GM19099 (cell line): Measurements from ENCODE around the gene SLC10A7.

Experiments used
- POLR2A ChIP-seq: IDR thresholded peaks from 3 replicates; pipeline ENCODE4 v1.6.1; 2011; ENCODE audit warnings: low read depth; ENCODE audit not compliant: insufficient read length; ENCODE audit errors: extremely low read depth

Gene SLC10A7

GRCh38 chr4:146252969-146253611 lies 268.6 kb downstream of the SLC10A7 start:
- no peak for TF ChIP-seq POLR2A

GRCh38 chr4:146247356-146247755 lies 274.4 kb downstream of the SLC10A7 start:
- no peak for TF ChIP-seq POLR2A

DNA sequence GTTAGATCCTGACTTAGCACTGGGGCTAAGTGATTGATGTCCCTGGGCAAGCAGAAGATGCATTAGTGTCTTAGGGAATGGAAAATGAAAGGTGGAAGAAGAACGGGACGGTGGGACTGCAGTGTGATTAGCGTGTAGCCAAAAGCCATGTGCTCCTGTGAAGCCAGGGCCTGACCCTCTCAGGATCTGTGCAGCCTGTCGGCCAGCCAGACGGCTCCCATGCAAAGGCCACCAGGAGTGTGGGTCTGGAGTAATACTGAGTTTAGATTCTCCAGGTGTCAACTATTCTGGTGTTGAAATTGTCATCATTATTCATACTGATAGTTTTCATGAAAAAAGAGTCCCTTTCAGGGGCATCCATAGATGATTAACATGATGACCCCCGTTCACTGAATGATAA lies 275.4 kb downstream of the SLC10A7 start:
- TF ChIP-seq POLR2A, result no peak

- no peak for TF ChIP-seq POLR2A
Measured at GRCh38 chr4:146245850-146246249, 275.9 kb downstream of the SLC10A7 start.

- no peak for TF ChIP-seq POLR2A
Measured at GRCh38 chr4:146245246-146245645, 276.5 kb downstream of the SLC10A7 start.

GRCh38 chr4:146244496-146244895 lies 277.2 kb downstream of the SLC10A7 start:
- TF ChIP-seq POLR2A, result no peak

DNA sequence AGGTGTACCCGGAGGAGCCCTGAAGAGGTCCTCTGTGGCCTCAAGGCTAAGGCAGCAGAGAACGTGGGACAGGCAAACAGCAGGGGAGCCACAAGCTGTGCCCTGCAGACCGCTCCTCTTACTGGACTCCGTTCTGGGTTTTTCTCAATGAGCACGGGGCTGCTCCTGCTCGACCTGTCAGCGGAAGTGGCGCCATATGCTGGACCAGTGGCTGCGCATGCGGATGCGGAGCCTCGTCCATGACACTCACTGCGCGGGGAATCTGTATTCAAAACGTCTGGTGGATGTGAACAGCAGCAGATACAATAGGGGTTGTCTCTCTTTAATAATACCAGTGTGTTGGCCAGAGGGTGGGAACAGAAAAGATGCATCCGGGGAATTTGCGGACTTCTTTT lies 277.9 kb downstream of the SLC10A7 start:
- TF ChIP-seq POLR2A, result no peak

GRCh38 chr4:146243141-146243882 lies 278.4 kb downstream of the SLC10A7 start:
- TF ChIP-seq POLR2A, result no peak

- TF ChIP-seq POLR2A, result no peak
Measured at GRCh38 chr4:146238107-146238506, 283.6 kb downstream of the SLC10A7 start.

DNA sequence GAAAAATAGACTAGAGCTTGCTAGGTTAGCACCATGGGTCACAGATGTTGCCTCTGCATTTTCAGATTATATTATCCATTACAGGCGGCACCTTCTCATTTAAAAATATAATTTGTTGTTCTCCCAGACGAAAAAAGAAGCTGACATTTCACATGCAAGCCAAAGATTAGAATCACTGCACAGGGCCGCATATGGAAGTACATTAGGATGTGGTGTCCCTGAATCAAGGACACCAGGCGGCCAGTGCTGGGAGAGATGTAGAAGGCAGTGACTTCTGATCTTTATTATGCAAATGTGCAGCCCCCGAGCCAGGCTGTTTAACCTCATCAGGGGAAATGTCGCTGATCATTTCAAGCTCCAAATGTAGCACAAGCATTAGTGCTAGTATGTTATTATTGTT lies 284.6 kb downstream of the SLC10A7 start:
- no peak for TF ChIP-seq POLR2A

GRCh38 chr4:146236216-146236615 lies 285.5 kb downstream of the SLC10A7 start:
- TF ChIP-seq POLR2A, result no peak

DNA sequence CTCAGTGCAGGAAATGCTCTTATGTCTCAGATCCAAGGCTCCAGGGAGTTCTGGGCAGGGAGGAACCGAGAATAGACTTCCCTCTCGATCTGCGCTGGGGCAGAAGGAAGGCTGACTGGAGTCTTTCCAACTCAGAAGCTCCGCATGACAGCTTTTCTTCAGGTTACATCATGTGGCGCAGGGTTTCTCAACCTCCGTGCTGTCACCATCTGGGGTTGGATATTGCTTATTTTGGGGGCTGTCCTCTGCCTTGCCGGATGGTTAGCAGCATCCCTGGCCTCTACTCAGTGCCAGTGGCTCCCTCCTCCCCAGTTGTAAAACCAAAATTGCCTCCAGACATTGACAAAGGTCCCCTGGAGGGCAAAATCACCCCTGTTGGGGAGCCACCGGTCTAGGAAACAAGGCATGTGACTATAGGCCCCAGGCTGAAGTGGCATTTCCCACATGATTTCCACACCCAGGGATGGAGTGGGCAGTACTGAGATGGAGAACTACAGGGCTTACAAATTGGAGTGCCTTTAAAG lies 286.0 kb downstream of the SLC10A7 start:
- TF ChIP-seq POLR2A, result no peak

DNA sequence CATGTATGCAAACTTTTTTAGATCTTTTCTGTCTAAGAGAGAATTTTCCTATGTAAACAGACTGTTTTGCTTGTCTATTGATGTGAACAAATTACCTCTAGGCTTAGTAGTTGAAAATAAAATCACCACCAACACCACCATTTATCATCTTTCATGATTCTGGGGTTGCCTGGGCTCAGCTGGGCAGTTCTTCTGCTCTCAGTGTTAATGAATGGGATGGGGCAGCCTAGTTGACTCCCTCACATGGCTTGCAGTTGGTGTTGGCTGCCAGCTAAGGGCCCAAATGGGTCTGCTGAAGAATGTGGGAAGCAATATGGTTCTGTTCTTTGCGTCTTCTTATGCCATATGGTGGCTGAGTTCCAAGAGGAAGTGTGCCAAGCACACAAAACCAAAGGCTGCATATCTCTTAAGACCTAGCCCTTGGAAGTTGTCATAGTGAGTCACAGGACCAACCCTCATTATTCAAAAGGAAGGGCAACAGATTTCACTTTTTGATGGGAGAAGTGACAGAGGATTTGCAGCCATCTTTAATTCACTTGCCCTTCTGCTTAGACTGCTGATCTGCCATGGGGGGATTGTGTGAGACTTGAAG lies 289.5 kb downstream of the SLC10A7 start:
- no peak for TF ChIP-seq POLR2A

DNA sequence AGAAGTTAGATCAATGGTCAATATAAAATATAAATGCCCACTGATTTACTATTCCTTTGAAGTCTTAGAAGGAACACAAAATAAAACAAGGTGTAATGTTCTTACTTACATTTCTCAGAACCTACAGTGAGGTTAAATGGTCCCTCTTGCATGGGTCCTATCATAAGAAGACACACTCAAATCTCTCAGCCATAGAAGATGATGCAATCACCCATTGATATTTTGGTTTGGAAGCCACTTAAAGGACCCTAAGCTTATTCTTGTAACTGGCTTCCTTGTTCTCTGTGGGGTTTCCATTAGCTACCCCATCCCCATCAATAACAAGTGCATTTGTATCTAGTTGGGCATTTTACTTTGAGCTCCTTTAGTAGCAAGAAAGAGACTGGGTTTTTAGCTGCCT lies 292.3 kb downstream of the SLC10A7 start:
- no peak for TF ChIP-seq POLR2A

DNA sequence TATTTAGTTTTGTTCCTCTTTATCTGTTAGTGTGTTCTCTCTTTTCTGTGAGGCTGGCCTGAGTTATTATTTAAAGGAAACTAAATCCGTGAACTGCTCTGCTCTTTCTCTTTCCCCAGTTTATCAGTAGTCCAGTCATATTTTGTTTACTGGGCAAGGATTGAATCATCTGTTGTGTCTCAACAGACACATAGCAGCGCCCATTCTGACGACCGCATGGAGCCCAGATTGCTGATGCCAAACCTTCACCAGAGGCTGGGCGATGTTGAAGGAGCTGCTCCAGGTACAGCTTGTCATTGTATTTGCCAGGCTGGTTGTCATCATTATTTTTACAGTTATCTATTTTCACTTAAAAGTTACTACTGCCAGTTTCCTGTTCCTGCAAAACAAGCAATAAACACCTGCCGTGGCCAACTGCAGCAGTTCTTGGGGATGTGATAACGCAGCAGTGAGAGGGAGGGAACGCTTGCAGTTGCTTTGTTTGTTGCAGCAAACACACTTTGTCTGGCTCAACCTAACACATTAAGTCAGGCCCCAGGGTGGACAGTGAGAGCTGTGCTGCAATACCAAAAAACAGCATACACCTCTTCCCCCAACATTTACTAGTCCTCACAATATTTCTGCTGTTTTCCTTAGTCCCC lies 297.3 kb downstream of the SLC10A7 start:
- TF ChIP-seq POLR2A, result no peak
